22Rv1 (cell line): Measurements from ENCODE around the gene LMAN2.
A peak's percentile ranks its signal among the peaks of the same experiment; 100 is the strongest.
"Not testable (repeated sequence)": the region's sequence is repeated elsewhere in the genome, so short reads cannot be mapped to it uniquely, and the experiment has no call there.

Experiments used
- H3K27ac ChIP-seq: fragments of 450-650 bp; 2 replicates; pipeline ENCODE4 v1.5.1; 2017
- ZFX ChIP-seq: fragments of 450-650 bp; IDR thresholded peaks from 2 replicates; pipeline ENCODE4 v1.6.1; 2017; ENCODE audit warnings: antibody characterized with exemption, borderline replicate concordance
- TF ChIP-seq, protein P1 (sequence below): fragments of 450-650 bp; IDR thresholded peaks from 2 replicates; pipeline ENCODE4 v1.5.1; 2017; ENCODE audit warnings: mild to moderate bottlenecking

LMAN2 gene

DNA sequence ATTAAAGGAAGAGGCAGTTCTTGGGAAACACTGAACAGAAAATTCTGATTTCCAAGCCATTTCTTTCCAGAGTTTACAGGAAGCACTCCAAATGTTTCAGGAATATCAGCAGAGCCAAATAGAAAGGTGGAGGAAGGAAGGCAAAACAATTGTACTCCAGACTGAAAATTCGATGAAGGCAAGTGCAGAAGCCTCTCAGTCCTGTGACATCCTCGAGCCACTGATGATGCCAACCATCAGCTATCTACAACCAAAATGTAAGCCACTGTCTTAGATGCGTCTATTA, 2.2 kb downstream of the LMAN2 start:
- peak overlapping the region; percentile 20; the same call in 1 of the 2 replicates for H3K27ac ChIP-seq
- no peak for TF ChIP-seq ZFX
- TF ChIP-seq, protein P1, sequence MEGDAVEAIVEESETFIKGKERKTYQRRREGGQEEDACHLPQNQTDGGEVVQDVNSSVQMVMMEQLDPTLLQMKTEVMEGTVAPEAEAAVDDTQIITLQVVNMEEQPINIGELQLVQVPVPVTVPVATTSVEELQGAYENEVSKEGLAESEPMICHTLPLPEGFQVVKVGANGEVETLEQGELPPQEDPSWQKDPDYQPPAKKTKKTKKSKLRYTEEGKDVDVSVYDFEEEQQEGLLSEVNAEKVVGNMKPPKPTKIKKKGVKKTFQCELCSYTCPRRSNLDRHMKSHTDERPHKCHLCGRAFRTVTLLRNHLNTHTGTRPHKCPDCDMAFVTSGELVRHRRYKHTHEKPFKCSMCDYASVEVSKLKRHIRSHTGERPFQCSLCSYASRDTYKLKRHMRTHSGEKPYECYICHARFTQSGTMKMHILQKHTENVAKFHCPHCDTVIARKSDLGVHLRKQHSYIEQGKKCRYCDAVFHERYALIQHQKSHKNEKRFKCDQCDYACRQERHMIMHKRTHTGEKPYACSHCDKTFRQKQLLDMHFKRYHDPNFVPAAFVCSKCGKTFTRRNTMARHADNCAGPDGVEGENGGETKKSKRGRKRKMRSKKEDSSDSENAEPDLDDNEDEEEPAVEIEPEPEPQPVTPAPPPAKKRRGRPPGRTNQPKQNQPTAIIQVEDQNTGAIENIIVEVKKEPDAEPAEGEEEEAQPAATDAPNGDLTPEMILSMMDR = no peak

DNA sequence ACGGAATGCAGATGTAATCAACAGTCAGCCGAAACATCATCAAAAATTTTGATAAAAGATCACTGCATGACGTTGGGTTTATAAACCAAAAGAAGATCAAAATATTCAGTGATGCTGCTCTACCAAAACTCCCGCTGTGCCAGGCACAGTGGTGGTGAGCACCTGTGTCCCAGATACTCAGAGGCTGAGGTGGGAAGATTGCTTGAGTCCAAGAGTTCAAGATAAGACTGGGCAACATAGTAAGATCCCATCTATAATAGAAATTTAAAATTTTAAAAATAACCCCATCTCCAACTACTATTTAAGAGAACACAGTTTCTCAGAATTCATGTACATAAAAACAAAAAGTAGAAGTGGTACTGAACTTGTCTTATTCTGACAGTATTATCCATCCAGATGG, 3.8 kb downstream of the LMAN2 start:
- TF ChIP-seq, protein P1 = no peak
- no peak for TF ChIP-seq ZFX
- H3K27ac ChIP-seq = no peak overlapping the region

DNA sequence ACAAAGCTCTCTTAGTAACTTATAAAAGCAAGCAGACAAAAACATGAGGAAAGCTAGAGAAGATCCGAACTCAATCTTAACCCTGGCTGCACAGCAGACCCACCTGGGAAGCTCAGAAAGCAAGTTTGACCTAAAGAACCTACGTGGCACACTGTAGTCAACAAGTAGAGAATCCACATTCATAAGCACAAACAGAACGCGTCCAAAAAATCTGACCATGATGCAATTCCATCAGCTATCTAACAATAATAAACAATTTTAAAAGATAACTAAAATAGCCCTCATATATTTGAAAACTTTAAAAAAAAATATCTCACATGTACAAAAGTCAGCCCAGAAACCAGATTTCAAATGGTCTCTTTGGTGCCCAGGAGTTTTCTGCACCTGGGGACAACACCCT, 4.6 kb downstream of the LMAN2 start:
- no peak overlapping the region for H3K27ac ChIP-seq
- TF ChIP-seq, protein P1 = no peak
- no peak for TF ChIP-seq ZFX

DNA sequence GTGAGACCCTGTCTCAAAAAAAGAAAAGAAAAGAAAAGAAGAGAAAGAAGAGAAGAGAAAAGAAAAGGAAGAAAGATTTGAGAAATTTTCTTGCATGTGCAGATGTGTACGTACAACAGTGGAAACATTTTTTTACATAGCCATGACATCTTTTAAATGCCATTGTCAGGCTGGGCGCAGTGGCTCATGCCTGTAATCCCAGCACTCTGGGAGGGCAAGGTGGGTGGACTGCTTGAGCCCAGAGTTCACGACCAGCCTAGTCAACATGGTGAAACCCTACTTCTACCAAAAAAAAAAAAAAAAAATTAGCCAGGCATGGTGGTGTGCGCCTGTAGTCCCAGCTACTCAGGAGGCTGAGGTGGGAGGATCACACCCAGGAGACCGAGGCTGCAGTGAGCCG, 6.6 kb downstream of the LMAN2 start:
- TF ChIP-seq, protein P1 = no peak
- TF ChIP-seq ZFX = no peak
- H3K27ac ChIP-seq = no peak overlapping the region

DNA sequence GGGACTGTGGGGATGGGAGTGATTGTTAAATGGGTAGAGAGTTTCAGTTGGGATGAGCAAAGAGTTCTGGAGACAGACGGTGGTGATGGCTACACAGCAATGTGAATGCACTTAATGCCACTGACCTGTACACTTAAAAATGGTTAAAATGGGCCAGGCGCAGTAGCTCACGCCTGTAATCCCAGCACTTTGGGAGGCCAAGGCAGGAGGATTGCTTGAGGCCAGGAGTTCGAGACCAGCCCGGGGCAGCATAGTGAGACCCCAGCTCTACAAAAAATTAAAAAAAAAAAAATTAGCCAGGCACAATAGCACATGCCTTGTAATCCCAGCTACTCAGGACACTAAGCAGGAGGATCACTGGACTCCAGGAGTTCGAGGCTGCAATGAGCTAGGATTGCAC, 7.7 kb downstream of the LMAN2 start:
- no peak for TF ChIP-seq ZFX
- TF ChIP-seq, protein P1 = no peak
- H3K27ac ChIP-seq = no peak overlapping the region

DNA sequence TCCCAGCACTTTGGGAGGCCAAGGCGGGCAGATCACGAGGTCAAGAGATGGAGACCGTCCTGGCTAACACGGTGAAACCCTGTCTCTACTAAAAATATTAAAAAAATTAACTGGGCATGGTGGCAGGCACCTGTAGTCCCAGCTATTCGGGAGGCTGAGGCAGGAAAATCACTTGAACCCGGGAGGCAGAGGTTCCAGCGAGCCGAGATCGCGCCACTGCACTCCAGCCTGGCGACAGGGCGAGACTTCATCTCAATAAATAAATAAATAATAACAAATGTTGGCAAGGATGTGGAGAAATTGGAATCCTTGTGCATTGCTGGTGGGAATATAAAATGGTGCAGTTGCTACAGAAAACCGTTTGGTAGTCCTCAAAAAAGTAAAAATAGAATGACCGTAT, 8.5 kb downstream of the LMAN2 start:
- H3K27ac ChIP-seq = not testable (repeated sequence)

DNA sequence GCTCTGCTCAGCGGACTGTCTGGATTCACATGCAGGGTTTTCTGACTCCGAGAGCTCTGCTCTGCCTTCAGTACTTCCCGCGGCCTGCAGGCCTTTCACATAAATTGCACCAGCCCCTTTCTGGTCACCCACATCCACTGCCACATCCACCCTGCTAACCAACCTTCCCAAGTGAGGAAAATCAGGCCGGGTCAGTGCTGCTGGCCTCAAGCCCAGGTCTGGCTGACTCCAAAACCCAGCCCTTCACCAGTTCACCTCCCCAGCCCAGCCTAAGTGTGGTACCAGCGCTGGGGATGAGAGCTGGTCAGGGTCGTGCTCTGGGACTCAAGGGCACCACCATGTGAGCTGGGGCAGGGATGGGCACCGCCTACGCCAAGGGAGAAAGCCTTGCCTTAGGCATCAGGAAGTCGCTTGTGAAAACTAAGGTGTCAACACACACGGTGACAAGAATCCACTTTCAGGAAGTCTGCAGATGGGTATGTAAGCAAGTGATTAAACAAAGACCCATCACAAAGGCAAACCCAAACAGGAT, 12.3 kb downstream of the LMAN2 start:
- peak overlapping the region; percentile 31; the same call in 1 of the 2 replicates for H3K27ac ChIP-seq

More for the DNA sequence above, 12.3 kb downstream of the LMAN2 start:
- TF ChIP-seq ZFX = no peak
- TF ChIP-seq, protein P1 = no peak
